NCI-H1105 treated with DMSO at 0.1 percent for 48 hours (cell line): ENCODE results near the gene CACNA1C.

ENCODE experiments used
- DNase-seq: peaks from one replicate; lab custom pipeline; 2025; lab: John Stamatoyannopoulos, UW

Gene CACNA1C

GRCh38 chr12:2140858-2141519 lies 88.2 kb downstream of the CACNA1C start:
- DNase-seq = no peak

GRCh38 chr12:2142068-2142467 lies 89.3 kb downstream of the CACNA1C start:
- no peak for DNase-seq

GRCh38 chr12:2144951-2145350 lies 92.2 kb downstream of the CACNA1C start:
- no peak for DNase-seq

- DNase-seq = no peak
Observed at GRCh38 chr12:2145433-2145998, 92.7 kb downstream of the CACNA1C start.

GRCh38 chr12:2147335-2147734 lies 94.5 kb downstream of the CACNA1C start:
- DNase-seq = no peak

- DNase-seq = no peak
Observed at GRCh38 chr12:2149091-2149490, 96.3 kb downstream of the CACNA1C start.

GRCh38 chr12:2150833-2151232 lies 98.0 kb downstream of the CACNA1C start:
- no peak for DNase-seq

- DNase-seq = peak; percentile 27
Observed at GRCh38 chr12:2151391-2151790, 98.6 kb downstream of the CACNA1C start.

GRCh38 chr12:2152134-2152533 lies 99.3 kb downstream of the CACNA1C start:
- no peak for DNase-seq

- DNase-seq = no peak
Observed at GRCh38 chr12:2154050-2154449, 101.3 kb downstream of the CACNA1C start.

GRCh38 chr12:2154521-2154920 lies 101.7 kb downstream of the CACNA1C start:
- DNase-seq = no peak

- DNase-seq = no peak
Observed at GRCh38 chr12:2156333-2156732, 103.5 kb downstream of the CACNA1C start.

- no peak for DNase-seq
Observed at GRCh38 chr12:2160043-2160442, 107.3 kb downstream of the CACNA1C start.

- no peak for DNase-seq
Observed at GRCh38 chr12:2161473-2161872, 108.7 kb downstream of the CACNA1C start.

- DNase-seq = no peak
Observed at GRCh38 chr12:2163177-2163941, 110.6 kb downstream of the CACNA1C start.

- no peak for DNase-seq
Observed at GRCh38 chr12:2165021-2165420, 112.2 kb downstream of the CACNA1C start.

- DNase-seq = no peak
Observed at GRCh38 chr12:2165927-2166326, 113.1 kb downstream of the CACNA1C start.

GRCh38 chr12:2166696-2167095 lies 113.9 kb downstream of the CACNA1C start:
- DNase-seq = no peak

GRCh38 chr12:2167231-2167630 lies 114.4 kb downstream of the CACNA1C start:
- DNase-seq = no peak

GRCh38 chr12:2168808-2169207 lies 116.0 kb downstream of the CACNA1C start:
- no peak for DNase-seq

- DNase-seq = no peak
Observed at GRCh38 chr12:2169489-2169888, 116.7 kb downstream of the CACNA1C start.

- no peak for DNase-seq
Observed at GRCh38 chr12:2169940-2170339, 117.2 kb downstream of the CACNA1C start.

GRCh38 chr12:2170376-2170775 lies 117.6 kb downstream of the CACNA1C start:
- no peak for DNase-seq
